SK-N-SH (cell line): ENCODE data around the gene DGKE. TPM values are rescaled to one million over a fixed set of nuclear protein-coding genes. Genes with fewer than 3 reads are reported as not detected.

Experiments used
- CTCF ChIA-PET: fragments of 300-600, 350-600 bp; formaldehyde crosslinking; extraction: SDS; loops from one replicate; lab custom pipeline; 2021; lab: Yijun Ruan, JAX
- POLR2A ChIA-PET: fragments of 350-600 bp; sonication (Branson Sonifier 250); formaldehyde crosslinking; extraction: SDS; loops from one replicate; lab custom pipeline; 2020; ENCODE audit warnings: antibody characterized with exemption, inconsistent platforms; lab: Yijun Ruan, JAX
- DNase-seq: peaks from one replicate; pipeline ENCODE4 v3.0.0; 2012
- H2AFZ ChIP-seq: fragments of 200-600 bp; sonication (generic); 2 replicates; pipeline ENCODE4 v1.8.1; 2016; ENCODE audit warnings: antibody characterized with exemption, mild to moderate bottlenecking, low read depth
- H3F3A ChIP-seq: fragments of 200-600 bp; sonication (generic); replicated peaks from 2 replicates; pipeline ENCODE3; 2016; ENCODE audit warnings: antibody characterized with exemption, mild to moderate bottlenecking; ENCODE audit not compliant: insufficient read depth
- H3K27ac ChIP-seq, 2 experiments: fragments of 200-500 bp in 1 of 2; fragments of 200-600 bp in 1 of 2; sonication (Bioruptor generic) in 1 of 2; sonication (generic), shearing (Covaris generic) in 1 of 2; 2 replicates each; pipeline versions ENCODE4 v1.5.1 to v1.6.1; 2014 to 2016; ENCODE audit warnings: low read depth in 2 of 2, inconsistent platforms in 1 of 2, low read length in 1 of 2, mild to moderate bottlenecking in 1 of 2, mixed read lengths in 1 of 2
- H3K27me3 ChIP-seq: fragments of 200-600 bp; sonication (generic), shearing (Covaris generic); 2 replicates; pipeline ENCODE4 v1.6.1; 2016; ENCODE audit warnings: mixed run types; ENCODE audit not compliant: insufficient read depth
- H3K36me3 ChIP-seq, 2 experiments: fragments of 200-500 bp in 1 of 2; fragments of 200-600 bp in 1 of 2; sonication (Bioruptor generic) in 1 of 2; sonication (generic) in 1 of 2; replicated peaks in 1 of 2; 2 replicates each; pipeline versions ENCODE3 to v1.5.1; 2014 to 2016; ENCODE audit warnings: low read length in 1 of 2, mild to moderate bottlenecking in 1 of 2; ENCODE audit not compliant: insufficient read depth in 2 of 2, control insufficient read depth in 1 of 2
- H3K4me1 ChIP-seq, 2 experiments: fragments of 200-500 bp in 1 of 2; fragments of 200-600 bp in 1 of 2; sonication (Bioruptor generic) in 1 of 2; sonication (generic), shearing (Covaris generic) in 1 of 2; 2 replicates each; pipeline versions ENCODE4 v1.5.1 to v1.6.1; 2014 to 2016; ENCODE audit warnings: low read depth in 1 of 2, low read length in 1 of 2, mixed run types in 1 of 2; ENCODE audit not compliant: insufficient read depth in 2 of 2, control insufficient read depth in 1 of 2
- H3K4me2 ChIP-seq: fragments of 200-600 bp; sonication (generic), shearing (Covaris generic); 2 replicates; pipeline ENCODE4 v1.6.1; 2017; ENCODE audit warnings: mixed run types
- H3K4me3 ChIP-seq, 2 experiments: fragments of 200-500 bp in 1 of 2; fragments of 200-600 bp in 1 of 2; sonication (Bioruptor generic) in 1 of 2; sonication (generic), shearing (Covaris generic) in 1 of 2; 2 replicates each; pipeline versions ENCODE4 v1.5.1 to v1.8.1; 2014 to 2016; ENCODE audit warnings: low read depth in 2 of 2, inconsistent platforms in 1 of 2, low read length in 1 of 2, mild to moderate bottlenecking in 1 of 2, mixed read lengths in 1 of 2, moderate library complexity in 1 of 2
- H3K79me2 ChIP-seq: fragments of 200-600 bp; sonication (generic); 2 replicates; pipeline ENCODE4 v1.8.1; 2017; ENCODE audit warnings: mild to moderate bottlenecking; ENCODE audit not compliant: insufficient read depth
- H3K9ac ChIP-seq: fragments of 200-600 bp; sonication (generic); 2 replicates; pipeline ENCODE4 v1.6.1; 2017; ENCODE audit warnings: mixed run types
- H3K9me2 ChIP-seq: fragments of 200-600 bp; sonication (generic); 2 replicates; pipeline ENCODE4 v1.6.1; 2017; ENCODE audit warnings: mixed run types
- H3K9me3 ChIP-seq: fragments of 200-600 bp; sonication (generic); 2 replicates; pipeline ENCODE4 v1.6.1; 2017; ENCODE audit warnings: mixed run types, mild to moderate bottlenecking, moderate library complexity
- H4K20me1 ChIP-seq: fragments of 200-600 bp; sonication (generic); 2 replicates; pipeline ENCODE4 v1.6.1; 2017; ENCODE audit warnings: mild to moderate bottlenecking, mixed run types; ENCODE audit not compliant: insufficient read depth
- CHD2 ChIP-seq: fragments of 150-350 bp; IDR thresholded peaks from 2 replicates; pipeline ENCODE4 v1.6.1; 2018; ENCODE audit warnings: low read length; ENCODE audit not compliant: partially characterized antibody
- ELF1 ChIP-seq: IDR thresholded peaks from 2 replicates; pipeline ENCODE4 v1.4.0; 2012
- EZH2phosphoT487 ChIP-seq: fragments of 200-600 bp; sonication (generic); IDR thresholded peaks from 2 replicates; pipeline ENCODE4 v1.6.1; 2017; ENCODE audit warnings: low read depth, mixed run types, mild to moderate bottlenecking, antibody characterized with exemption, moderate library complexity, borderline replicate concordance
- FOSL2 ChIP-seq: IDR thresholded peaks from 2 replicates; pipeline ENCODE4 v1.4.0; 2012; ENCODE audit warnings: low read depth, mild to moderate bottlenecking, moderate library complexity, borderline replicate concordance
- FOXM1 ChIP-seq: IDR thresholded peaks from 2 replicates; pipeline ENCODE4 v1.4.0; 2012; ENCODE audit warnings: low read depth, mild to moderate bottlenecking
- GATA2 ChIP-seq: sonication (generic); formaldehyde crosslinking; IDR thresholded peaks from 2 replicates; pipeline ENCODE4 v1.5.0; 2020; ENCODE audit warnings: mild to moderate bottlenecking, missing genetic modification reagents
- JUND ChIP-seq: IDR thresholded peaks from 2 replicates; pipeline ENCODE4 v1.4.0; 2012
- NFIC ChIP-seq: IDR thresholded peaks from 2 replicates; pipeline ENCODE4 v1.4.0; 2012; ENCODE audit warnings: borderline replicate concordance
- NRF1 ChIP-seq: IDR thresholded peaks from 2 replicates; pipeline ENCODE4 v1.6.1; 2012; ENCODE audit warnings: low read depth, mild to moderate bottlenecking, low read length
- RAD21 ChIP-seq: IDR thresholded peaks from 2 replicates; pipeline ENCODE4 v1.6.1; 2012; ENCODE audit warnings: mild to moderate bottlenecking, low read length
- RCOR1 ChIP-seq: fragments of 150-350 bp; IDR thresholded peaks from 2 replicates; pipeline ENCODE4 v1.6.1; 2017; ENCODE audit warnings: antibody characterized with exemption, low read length
- RXRA ChIP-seq: IDR thresholded peaks from 2 replicates; pipeline ENCODE4 v1.4.0; 2012; ENCODE audit warnings: low read depth, mild to moderate bottlenecking, borderline replicate concordance
- SMC3 ChIP-seq: IDR thresholded peaks from 2 replicates; pipeline ENCODE4 v1.6.1; 2012; ENCODE audit warnings: low read depth, low read length, improper control_type of control experiment
- TAF1 ChIP-seq: IDR thresholded peaks from 2 replicates; pipeline ENCODE4 v1.6.1; 2012; ENCODE audit warnings: low read depth, mild to moderate bottlenecking, low read length, moderate library complexity, borderline replicate concordance
- TCF12 ChIP-seq: IDR thresholded peaks from 2 replicates; pipeline ENCODE4 v1.4.0; 2012
- TEAD4 ChIP-seq: IDR thresholded peaks from 2 replicates; pipeline ENCODE4 v1.4.0; 2012; ENCODE audit warnings: mild to moderate bottlenecking, borderline replicate concordance; ENCODE audit not compliant: insufficient read depth
- YY1 ChIP-seq: IDR thresholded peaks from 2 replicates; pipeline ENCODE4 v1.4.0; 2012; ENCODE audit warnings: low read depth, mild to moderate bottlenecking
- WGBS: methylation state at CpG from one replicate; pipeline ENCODE4 v1.1.6; 2017; ENCODE audit warnings: low lambda C conversion rate; 5-methylcytosine and 5-hydroxymethylcytosine counted together
- polyA plus RNA-seq, 3 experiments: library from polyadenylated mRNA; depleted of rRNA; stranded (reverse); fragments of >200 nt; gene quantifications; 2 replicates each; pipeline ENCODE4 v1.2.3, GENCODE V29; 2012
- TF ChIP-seq, protein P1 (sequence below): IDR thresholded peaks from 2 replicates; pipeline ENCODE4 v1.6.1; 2012; ENCODE audit warnings: mild to moderate bottlenecking, low read depth, low read length, moderate library complexity
- TF ChIP-seq, protein P2 (sequence below): IDR thresholded peaks from 2 replicates; pipeline ENCODE4 v1.4.0; 2012; ENCODE audit warnings: low read depth, borderline replicate concordance
- TF ChIP-seq, protein P3 (sequence below): IDR thresholded peaks from 2 replicates; pipeline ENCODE4 v1.4.0; 2012; ENCODE audit warnings: low read depth

DGKE gene
- polyA plus RNA-seq, 1 of the 3 experiments (the other 2 are of a cell fraction), result 2.4 TPM

DNA sequence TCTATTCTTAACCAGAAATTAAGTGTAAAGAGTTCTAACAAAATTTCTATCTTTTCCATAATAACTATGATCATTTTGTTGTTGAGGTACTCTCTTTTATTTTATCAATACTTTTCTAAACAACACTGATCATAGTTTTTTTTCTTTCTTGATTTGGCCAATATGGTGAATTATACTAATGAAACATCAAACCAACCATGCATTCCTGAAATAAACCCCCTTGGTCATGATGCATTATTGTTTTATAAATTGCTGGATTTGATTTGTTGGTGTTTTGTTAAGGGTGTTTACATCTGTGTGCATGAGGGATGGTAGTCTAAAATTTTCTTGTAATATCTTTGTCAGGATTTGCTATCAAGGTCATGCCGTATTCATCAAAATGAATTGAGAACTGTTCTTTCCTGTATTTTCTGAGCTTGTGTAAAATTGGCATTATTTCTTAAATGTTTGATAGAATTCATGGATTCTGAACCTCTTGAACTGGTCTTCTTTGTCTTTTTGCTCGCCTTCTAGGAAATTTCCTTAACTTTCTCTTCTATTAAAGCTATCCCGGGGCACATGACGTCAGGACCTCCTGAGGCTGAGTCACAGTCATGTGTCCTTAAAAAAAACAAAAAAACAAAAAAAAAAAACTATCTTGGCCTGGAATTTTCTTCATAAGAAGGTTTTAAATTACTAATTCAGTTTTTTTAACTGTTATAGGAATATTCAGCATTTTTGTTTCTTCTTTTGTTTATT, 83.8 kb downstream of the DGKE start:
- Histone ChIP-seq H4K20me1 (no peaks in the 10 kb centered on the region), H3K9ac (no peak overlapping the region), H3K27me3 (no peaks in the 10 kb centered on the region), H3K9me2 (no peaks in the 10 kb centered on the region), H3K4me1 (peaks cover 13 to 15% of the 10 kb centered on the region in 2 experiments; a peak in 2 of 4 replicates), H3K4me2 (no peak overlapping the region), H3K27ac (no peak overlapping the region), H2AFZ (no peak overlapping the region), H3K36me3 (no peaks in the 10 kb centered on the region), H3K9me3 (no peaks in the 10 kb centered on the region; the same call in 1 of the 2 replicates), H3K4me3 (no peak overlapping the region), H3K79me2 (peaks cover 20% of the 10 kb centered on the region)
- WGBS, result 90% methylated on average over 4 of the region's 4 CpGs
- CTCF ChIA-PET, result no interaction called here
- POLR2A ChIA-PET, result no interaction called here
- DNase-seq, result no peak
- TF ChIP-seq SMC3 (no peak), RXRA (no peak), TEAD4 (no peak), FOSL2 (no peak), ELF1 (no peak), CHD2 (no peak), RCOR1 (no peak), TAF1 (no peak), EZH2phosphoT487 (no peak), RAD21 (no peak), GATA2 (no peak), JUND (no peak), NRF1 (no peak), NFIC (no peak), FOXM1 (no peak), YY1 (no peak), TCF12 (no peak)
- TF ChIP-seq, protein P1, sequence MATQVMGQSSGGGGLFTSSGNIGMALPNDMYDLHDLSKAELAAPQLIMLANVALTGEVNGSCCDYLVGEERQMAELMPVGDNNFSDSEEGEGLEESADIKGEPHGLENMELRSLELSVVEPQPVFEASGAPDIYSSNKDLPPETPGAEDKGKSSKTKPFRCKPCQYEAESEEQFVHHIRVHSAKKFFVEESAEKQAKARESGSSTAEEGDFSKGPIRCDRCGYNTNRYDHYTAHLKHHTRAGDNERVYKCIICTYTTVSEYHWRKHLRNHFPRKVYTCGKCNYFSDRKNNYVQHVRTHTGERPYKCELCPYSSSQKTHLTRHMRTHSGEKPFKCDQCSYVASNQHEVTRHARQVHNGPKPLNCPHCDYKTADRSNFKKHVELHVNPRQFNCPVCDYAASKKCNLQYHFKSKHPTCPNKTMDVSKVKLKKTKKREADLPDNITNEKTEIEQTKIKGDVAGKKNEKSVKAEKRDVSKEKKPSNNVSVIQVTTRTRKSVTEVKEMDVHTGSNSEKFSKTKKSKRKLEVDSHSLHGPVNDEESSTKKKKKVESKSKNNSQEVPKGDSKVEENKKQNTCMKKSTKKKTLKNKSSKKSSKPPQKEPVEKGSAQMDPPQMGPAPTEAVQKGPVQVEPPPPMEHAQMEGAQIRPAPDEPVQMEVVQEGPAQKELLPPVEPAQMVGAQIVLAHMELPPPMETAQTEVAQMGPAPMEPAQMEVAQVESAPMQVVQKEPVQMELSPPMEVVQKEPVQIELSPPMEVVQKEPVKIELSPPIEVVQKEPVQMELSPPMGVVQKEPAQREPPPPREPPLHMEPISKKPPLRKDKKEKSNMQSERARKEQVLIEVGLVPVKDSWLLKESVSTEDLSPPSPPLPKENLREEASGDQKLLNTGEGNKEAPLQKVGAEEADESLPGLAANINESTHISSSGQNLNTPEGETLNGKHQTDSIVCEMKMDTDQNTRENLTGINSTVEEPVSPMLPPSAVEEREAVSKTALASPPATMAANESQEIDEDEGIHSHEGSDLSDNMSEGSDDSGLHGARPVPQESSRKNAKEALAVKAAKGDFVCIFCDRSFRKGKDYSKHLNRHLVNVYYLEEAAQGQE, result no peak
- TF ChIP-seq, protein P2, sequence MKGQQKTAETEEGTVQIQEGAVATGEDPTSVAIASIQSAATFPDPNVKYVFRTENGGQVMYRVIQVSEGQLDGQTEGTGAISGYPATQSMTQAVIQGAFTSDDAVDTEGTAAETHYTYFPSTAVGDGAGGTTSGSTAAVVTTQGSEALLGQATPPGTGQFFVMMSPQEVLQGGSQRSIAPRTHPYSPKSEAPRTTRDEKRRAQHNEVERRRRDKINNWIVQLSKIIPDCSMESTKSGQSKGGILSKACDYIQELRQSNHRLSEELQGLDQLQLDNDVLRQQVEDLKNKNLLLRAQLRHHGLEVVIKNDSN, result no peak
- TF ChIP-seq, protein P3, sequence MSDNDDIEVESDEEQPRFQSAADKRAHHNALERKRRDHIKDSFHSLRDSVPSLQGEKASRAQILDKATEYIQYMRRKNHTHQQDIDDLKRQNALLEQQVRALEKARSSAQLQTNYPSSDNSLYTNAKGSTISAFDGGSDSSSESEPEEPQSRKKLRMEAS, result no peak
- TF ChIP-seq, all 33 proteins: peak for 0
- H3F3A ChIP-seq, result peaks cover 24% of the 10 kb centered on the region
